ENCODE measurements around the gene ABCB8.

The ABCB8 gene

GRCh38 chr7:151028131-151028947 is at the start of gene ABCB8:
Gene ABCB8 (plus strand): TSS chr7:151028450. CDS start chr7:151028516, 66 bp downstream.
- peak; percentile 100 for DNase-seq

GRCh38 chr7:150979713-150980390 is 48.4 kb upstream of the ABCB8 start:
- peak in 1 of 3 experiments; percentile 78 for DNase-seq

GRCh38 chr7:150980663-150981062 is 47.6 kb upstream of the ABCB8 start:
- DNase-seq: peak; percentile 29 to 62 (median 61)

- no peak for DNase-seq
Measured at GRCh38 chr7:150981644-150982043, 46.6 kb upstream of the ABCB8 start.

GRCh38 chr7:150982351-150982750 is 45.9 kb upstream of the ABCB8 start:
- no peak for DNase-seq

GRCh38 chr7:150983893-150984368 is 44.3 kb upstream of the ABCB8 start:
- DNase-seq: no peak

- peak; percentile 57 to 83 (median 80) for DNase-seq
Measured at GRCh38 chr7:150986099-150986512, 42.1 kb upstream of the ABCB8 start.

GRCh38 chr7:150986556-150986955 is 41.7 kb upstream of the ABCB8 start:
- DNase-seq: no peak

- peak; percentile 66 to 95 (median 89) for DNase-seq
Measured at GRCh38 chr7:150988230-150989226, 39.7 kb upstream of the ABCB8 start.

GRCh38 chr7:150989456-150989855 is 38.8 kb upstream of the ABCB8 start:
- DNase-seq: no peak

- no peak for DNase-seq
Measured at GRCh38 chr7:150990416-150991186, 37.6 kb upstream of the ABCB8 start, which contains the start of gene NOS3. Gene NOS3 (plus strand): TSS chr7:150991017. CDS start chr7:150993804, 2,787 bp downstream.

GRCh38 chr7:150992051-150992640 is 36.1 kb upstream of the ABCB8 start:
- no peak for DNase-seq

GRCh38 chr7:150992833-150993302 is 35.4 kb upstream of the ABCB8 start:
- peak in 2 of 3 experiments; percentile 22 to 61 for DNase-seq

GRCh38 chr7:150993511-150993910 is 34.7 kb upstream of the ABCB8 start:
- DNase-seq: no peak

- DNase-seq: no peak
Measured at GRCh38 chr7:150994141-150994837, 34.0 kb upstream of the ABCB8 start.

- DNase-seq: no peak
Measured at GRCh38 chr7:150994838-150995510, 33.3 kb upstream of the ABCB8 start.

GRCh38 chr7:150996376-150997074 is 31.7 kb upstream of the ABCB8 start:
- DNase-seq: no peak

- no peak for DNase-seq
Measured at GRCh38 chr7:150997075-150997511, 31.2 kb upstream of the ABCB8 start.

GRCh38 chr7:150997817-150998216 is 30.4 kb upstream of the ABCB8 start:
- DNase-seq: no peak

All from NCI-H1417 (cell line).